Esophagus squamous epithelium (tissue), 4 donors: ENCODE results near the gene TMEM91.

Experiments used
- POLR2A ChIP-seq, 4 donors: fragments of 450-650 bp; IDR thresholded peaks; one replicate each; pipeline ENCODE4 v1.6.1; 2017; ENCODE audit warnings: antibody characterized with exemption in 4 of 4, mild to moderate bottlenecking in 4 of 4, moderate library complexity in 3 of 4
- TF ChIP-seq, protein P1 (sequence below), 6 experiments: fragments of 450-650 bp in 4 of 6; fragments of 200-600 bp in 2 of 6; sonication (generic) in 2 of 6; IDR thresholded peaks; one replicate each; pipeline ENCODE4 v1.5.1; 2016 to 2019; ENCODE audit warnings: antibody characterized with exemption in 6 of 6, mild to moderate bottlenecking in 4 of 6, moderate library complexity in 4 of 6

DNA sequence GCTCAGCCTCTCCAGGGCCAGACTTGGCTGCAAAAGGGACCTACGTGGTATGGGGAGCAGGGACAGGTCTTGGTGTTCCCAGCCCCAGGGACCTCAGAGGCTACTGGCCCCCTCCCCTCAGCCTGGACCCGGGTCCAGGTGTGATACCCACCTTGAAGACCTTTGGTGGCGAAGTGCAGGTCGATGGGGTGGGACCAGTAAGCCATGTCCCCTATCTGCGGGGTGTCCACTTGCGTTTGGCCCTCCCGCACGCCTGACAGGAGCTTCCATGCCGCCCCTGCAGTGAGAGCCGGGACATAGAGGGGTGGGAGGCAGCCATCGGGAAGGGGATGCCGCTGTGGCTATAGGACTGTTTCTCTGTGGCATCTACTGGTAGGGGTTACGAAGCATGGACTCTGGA lies 18.6 kb upstream of the TMEM91 start:
- TF ChIP-seq, protein P1, sequence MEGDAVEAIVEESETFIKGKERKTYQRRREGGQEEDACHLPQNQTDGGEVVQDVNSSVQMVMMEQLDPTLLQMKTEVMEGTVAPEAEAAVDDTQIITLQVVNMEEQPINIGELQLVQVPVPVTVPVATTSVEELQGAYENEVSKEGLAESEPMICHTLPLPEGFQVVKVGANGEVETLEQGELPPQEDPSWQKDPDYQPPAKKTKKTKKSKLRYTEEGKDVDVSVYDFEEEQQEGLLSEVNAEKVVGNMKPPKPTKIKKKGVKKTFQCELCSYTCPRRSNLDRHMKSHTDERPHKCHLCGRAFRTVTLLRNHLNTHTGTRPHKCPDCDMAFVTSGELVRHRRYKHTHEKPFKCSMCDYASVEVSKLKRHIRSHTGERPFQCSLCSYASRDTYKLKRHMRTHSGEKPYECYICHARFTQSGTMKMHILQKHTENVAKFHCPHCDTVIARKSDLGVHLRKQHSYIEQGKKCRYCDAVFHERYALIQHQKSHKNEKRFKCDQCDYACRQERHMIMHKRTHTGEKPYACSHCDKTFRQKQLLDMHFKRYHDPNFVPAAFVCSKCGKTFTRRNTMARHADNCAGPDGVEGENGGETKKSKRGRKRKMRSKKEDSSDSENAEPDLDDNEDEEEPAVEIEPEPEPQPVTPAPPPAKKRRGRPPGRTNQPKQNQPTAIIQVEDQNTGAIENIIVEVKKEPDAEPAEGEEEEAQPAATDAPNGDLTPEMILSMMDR (IDR thresholded peaks at IDR 0.05): no peak
- TF ChIP-seq POLR2A (IDR thresholded peaks at IDR 0.05): no peak
